Esophagus muscularis mucosa (tissue), 4 donors: ENCODE data around the gene SAMD5. TPM values are rescaled to one million over a fixed set of nuclear protein-coding genes. Genes with fewer than 3 reads are reported as not detected.
"Not testable (repeated sequence)": the region's sequence is repeated elsewhere in the genome, so short reads cannot be mapped to it uniquely, and the experiment has no call there.

Experiments
- DNase-seq: peaks from one replicate; pipeline ENCODE4 v3.0.0-alpha.2; 2017; ENCODE audit errors: extremely low spot score
- H3K27ac ChIP-seq, 4 donors: fragments of 200-600 bp; sonication (generic); replicated peaks in 1 of 4; 1 replicate in 3 of 4; 2 replicates in 1 of 4; pipeline ENCODE4 v1.5.1; 2016 to 2019; ENCODE audit warnings: mild to moderate bottlenecking in 1 of 4
- H3K27me3 ChIP-seq, 4 donors: fragments of 200-600 bp; sonication (generic); one replicate each; pipeline versions ENCODE4 v1.5.1 to v1.6.0; 2016 to 2019
- H3K36me3 ChIP-seq, 4 donors: fragments of 200-600 bp; sonication (generic); one replicate each; pipeline ENCODE4 v1.5.1; 2016 to 2019
- H3K4me1 ChIP-seq, 4 donors: fragments of 200-600 bp; sonication (generic); one replicate each; pipeline ENCODE4 v1.5.1; 2016 to 2019
- H3K4me3 ChIP-seq, 4 donors: fragments of 200-600 bp; sonication (generic); 1 replicate in 2 of 4; 2 replicates in 2 of 4; pipeline ENCODE4 v1.5.1; 2016 to 2019; ENCODE audit warnings: mild to moderate bottlenecking in 4 of 4, moderate library complexity in 1 of 4
- H3K9me3 ChIP-seq, 4 donors: fragments of 200-600 bp; sonication (generic); 1 replicate in 3 of 4; 2 replicates in 1 of 4; pipeline ENCODE4 v1.5.1; 2016 to 2019
- CTCF ChIP-seq, 3 experiments: fragments of 200-600 bp in 2 of 3; fragments of 450-650 bp in 1 of 3; sonication (generic) in 2 of 3; IDR thresholded peaks; one replicate each; pipeline ENCODE4 v1.5.1; 2017 to 2019; ENCODE audit warnings: antibody characterized with exemption in 3 of 3, mild to moderate bottlenecking in 2 of 3, moderate library complexity in 1 of 3
- EP300 ChIP-seq: sonication (generic); formaldehyde crosslinking; IDR thresholded peaks from one replicate; pipeline ENCODE4 v1.6.1; 2017; ENCODE audit warnings: antibody characterized with exemption
- POLR2A ChIP-seq: fragments of 450-650 bp; IDR thresholded peaks from one replicate; pipeline ENCODE4 v1.6.1; 2017; ENCODE audit warnings: antibody characterized with exemption, moderate library complexity, mild to moderate bottlenecking, low read depth
- POLR2AphosphoS5 ChIP-seq, 2 donors: sonication (generic); formaldehyde crosslinking; IDR thresholded peaks; one replicate each; pipeline ENCODE4 v1.6.1; 2017; ENCODE audit warnings: antibody characterized with exemption in 2 of 2
- WGBS: methylation state at CpG from one replicate; pipeline ENCODE4 v1.1.5; 2018; 5-methylcytosine and 5-hydroxymethylcytosine counted together
- intact Hi-C: fragments of 100-400 bp; cut with DNase I; formaldehyde crosslinking; loops from one replicate; pipeline ENCODE4 v1.15.1; 2023
- total RNA-seq, 4 donors: library from RNA; depleted of rRNA; stranded (reverse); fragments of >200 nt; gene quantifications; one replicate each; pipeline versions ENCODE4 v1.1.0 to v1.2.1, GENCODE V29; 2016

SAMD5 gene
- total RNA-seq, 4 donors from 2014 or later = 0.42 to 0.86 (median 0.64) TPM

GRCh38 chr6:147540075-147540474 lies 31.6 kb downstream of the SAMD5 start:
- TF ChIP-seq POLR2A = no peak
- no peak for TF ChIP-seq POLR2AphosphoS5 (IDR thresholded peaks at IDR 0.05)
- TF ChIP-seq EP300 = no peak
- no peak for TF ChIP-seq CTCF (IDR thresholded peaks at IDR 0.05)
- Histone ChIP-seq H3K27ac (no peak overlapping the region), H3K4me3 (no peak overlapping the region), H3K36me3 (no peaks in the 10 kb centered on the region), H3K27me3 (no peaks in the 10 kb centered on the region), H3K4me1 (no peaks in the 10 kb centered on the region), H3K9me3 (no peaks in the 10 kb centered on the region)
- no peak for DNase-seq
- WGBS = 78% methylated on average over 5 of the region's 5 CpGs
- intact Hi-C loops = no loop called here

GRCh38 chr6:147542436-147542835 lies 33.9 kb downstream of the SAMD5 start:
- H3K27me3 ChIP-seq, H3K9me3 ChIP-seq, H3K36me3 ChIP-seq, H3K4me1 ChIP-seq, intact Hi-C loops, H3K4me3 ChIP-seq, H3K27ac ChIP-seq, DNase-seq: not testable (repeated sequence)
- WGBS = 91% methylated on average over 4 of the region's 4 CpGs

- TF ChIP-seq CTCF (IDR thresholded peaks at IDR 0.05) = no peak
- no peak for TF ChIP-seq EP300
- no peak for TF ChIP-seq POLR2A
- DNase-seq = no peak
- Histone ChIP-seq H3K27ac (no peak overlapping the region), H3K4me3 (no peak overlapping the region), H3K27me3 (no peaks in the 10 kb centered on the region), H3K4me1 (peaks cover 0 to 6% (median 4%) of the 10 kb centered on the region in 4 donors), H3K36me3 (no peaks in the 10 kb centered on the region), H3K9me3 (no peaks in the 10 kb centered on the region)
- WGBS = 94% methylated on average over 2 of the region's 2 CpGs
- intact Hi-C loops = no loop called here
Measured at GRCh38 chr6:147544420-147544819, 35.9 kb downstream of the SAMD5 start.

- no peaks in the 10 kb centered on the region for H3K27me3 ChIP-seq
- TF ChIP-seq POLR2A (no peak), EP300 (no peak), POLR2AphosphoS5 (IDR thresholded peaks at IDR 0.05) (no peak), CTCF (IDR thresholded peaks at IDR 0.05) (no peak)
- no peaks in the 10 kb centered on the region for H3K36me3 ChIP-seq
- peaks cover 0 to 6% (median 4%) of the 10 kb centered on the region in 4 donors for H3K4me1 ChIP-seq
- H3K9me3 ChIP-seq = no peaks in the 10 kb centered on the region
- DNase-seq = no peak
- intact Hi-C loops = no loop called here
- H3K27ac ChIP-seq = no peak overlapping the region
- WGBS = 57% methylated on average over 6 of the region's 6 CpGs
- no peak overlapping the region for H3K4me3 ChIP-seq
Measured at GRCh38 chr6:147546501-147547368, 38.2 kb downstream of the SAMD5 start.

GRCh38 chr6:147547369-147547902 lies 38.9 kb downstream of the SAMD5 start:
- no peaks in the 10 kb centered on the region for H3K9me3 ChIP-seq
- H3K4me3 ChIP-seq = no peak overlapping the region
- 62% methylated on average over 10 of the region's 10 CpGs for WGBS
- intact Hi-C loops = no loop called here
- peaks cover 0 to 6% (median 4%) of the 10 kb centered on the region in 4 donors for H3K4me1 ChIP-seq
- no peak for TF ChIP-seq POLR2AphosphoS5 (IDR thresholded peaks at IDR 0.05)
- TF ChIP-seq CTCF (IDR thresholded peaks at IDR 0.05) = no peak
- no peak for TF ChIP-seq POLR2A
- no peak for TF ChIP-seq EP300
- no peak for DNase-seq
- H3K27me3 ChIP-seq = no peaks in the 10 kb centered on the region
- H3K27ac ChIP-seq = no peak overlapping the region
- H3K36me3 ChIP-seq = no peaks in the 10 kb centered on the region
